ENCODE results near the gene DAAM2. TPM values are rescaled to one million over a fixed set of nuclear protein-coding genes. Genes with fewer than 3 reads are reported as not detected.

Gene DAAM2
- total RNA-seq, 2 donors from 2014 or later, result 7.1 to 9.8 TPM

- ATAC-seq, result no peak
- DNase-seq, result no peak
- intact Hi-C loops (cut with DNase I, micrococcal nuclease), result no loop called here
These were observed 20.3 kb downstream of the DAAM2 start for GRCh38 chr6:39812496-39812852.

- ATAC-seq (no peak), DNase-seq (no peak)
- intact Hi-C loops (cut with DNase I, micrococcal nuclease), result no loop called here
These were observed 20.8 kb downstream of the DAAM2 start for GRCh38 chr6:39812853-39813533.

DNA sequence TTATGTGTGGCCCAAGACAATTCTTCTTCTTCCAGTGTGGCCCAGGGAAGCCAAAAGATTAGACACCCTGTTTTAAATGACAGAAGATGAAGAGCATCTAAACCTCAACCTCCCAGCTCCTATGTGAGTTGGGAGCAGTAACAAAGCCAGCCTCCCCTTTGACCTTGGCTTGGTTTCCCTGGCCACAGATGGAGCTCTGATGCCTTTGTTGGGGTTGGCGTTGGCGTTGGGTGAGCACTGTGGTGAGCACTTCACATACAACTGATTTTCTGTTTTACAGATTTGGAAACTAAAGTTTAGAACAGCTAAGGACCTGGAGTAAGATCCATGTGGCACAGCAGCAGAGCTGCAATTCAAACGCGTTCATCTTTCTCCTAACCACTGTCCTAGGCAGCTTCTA, 22.1 kb downstream of the DAAM2 start:
- intact Hi-C loops (cut with DNase I, micrococcal nuclease), result no loop called here
- no peak for ATAC-seq
- DNase-seq, result no peak

DNA sequence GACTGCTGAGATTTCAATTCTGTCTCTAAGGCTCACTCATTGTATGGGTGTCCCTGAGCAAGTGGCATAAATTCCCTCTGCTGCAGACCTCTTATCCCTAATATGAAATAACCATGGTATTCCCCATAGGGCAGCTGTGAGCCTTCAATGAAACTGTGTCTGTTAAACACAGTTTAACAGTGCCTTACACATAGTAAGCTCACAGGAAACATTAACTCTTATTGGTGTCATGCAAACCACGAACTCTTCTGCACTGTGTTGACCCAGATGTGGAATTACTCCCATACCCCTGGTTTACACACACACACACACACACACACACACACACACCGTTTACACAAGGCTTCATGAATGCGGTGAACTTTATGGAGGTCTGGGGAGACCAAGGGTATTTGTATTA, 23.2 kb downstream of the DAAM2 start:
- no peak for ATAC-seq

DNA sequence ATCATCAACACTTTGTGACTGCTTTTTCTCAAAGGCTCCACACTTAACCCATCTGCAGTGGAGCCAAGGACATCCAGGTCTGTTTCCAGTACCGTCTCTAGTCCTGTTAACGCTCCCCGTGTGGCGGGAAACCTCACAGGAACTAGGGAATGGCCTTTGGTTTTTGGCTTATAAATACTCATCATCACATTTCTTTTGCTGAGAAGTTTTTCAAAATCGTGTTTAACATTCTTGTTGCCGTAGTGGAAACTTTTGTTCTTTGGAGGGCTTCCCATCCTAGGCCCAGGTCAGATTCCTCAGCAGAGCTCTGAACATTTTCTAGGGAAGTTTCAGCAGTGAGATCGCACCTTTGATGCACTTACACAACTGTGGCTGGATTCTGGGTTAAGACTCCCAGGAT, 24.6 kb downstream of the DAAM2 start:
- no peak for ATAC-seq
- no peak for DNase-seq
- intact Hi-C loops (cut with DNase I, micrococcal nuclease), result no loop called here

More for the DNA sequence above, 23.2 kb downstream of the DAAM2 start:
- intact Hi-C loops (cut with DNase I, micrococcal nuclease), result no loop called here
- no peak for DNase-seq

DNA sequence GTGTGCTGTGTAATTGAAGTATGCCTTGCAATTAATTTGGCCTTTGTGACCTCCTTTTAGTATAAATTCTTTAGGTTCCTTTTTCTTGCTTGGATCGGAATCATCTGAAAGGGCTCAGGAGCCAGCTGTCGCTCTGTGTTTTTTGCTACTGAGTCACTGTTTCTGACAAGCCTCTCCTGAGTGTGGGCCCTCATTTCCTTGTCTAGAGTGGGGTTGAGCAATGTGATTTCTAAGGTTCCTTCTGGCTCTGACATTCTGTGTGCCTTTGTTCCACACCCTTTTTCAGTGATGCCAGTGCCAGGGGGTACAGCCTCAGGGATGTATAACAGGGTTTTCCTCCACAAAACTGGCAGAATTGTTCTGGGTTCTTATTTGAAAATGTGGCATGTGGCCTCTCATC, 26.5 kb downstream of the DAAM2 start:
- intact Hi-C loops (cut with DNase I, micrococcal nuclease), result no loop called here
- DNase-seq (no peak), ATAC-seq (no peak)

GRCh38 chr6:39819228-39819627, 27.1 kb downstream of the DAAM2 start:
- DNase-seq, result no peak
- intact Hi-C loops (cut with DNase I, micrococcal nuclease), result no loop called here
- no peak for ATAC-seq

DNA sequence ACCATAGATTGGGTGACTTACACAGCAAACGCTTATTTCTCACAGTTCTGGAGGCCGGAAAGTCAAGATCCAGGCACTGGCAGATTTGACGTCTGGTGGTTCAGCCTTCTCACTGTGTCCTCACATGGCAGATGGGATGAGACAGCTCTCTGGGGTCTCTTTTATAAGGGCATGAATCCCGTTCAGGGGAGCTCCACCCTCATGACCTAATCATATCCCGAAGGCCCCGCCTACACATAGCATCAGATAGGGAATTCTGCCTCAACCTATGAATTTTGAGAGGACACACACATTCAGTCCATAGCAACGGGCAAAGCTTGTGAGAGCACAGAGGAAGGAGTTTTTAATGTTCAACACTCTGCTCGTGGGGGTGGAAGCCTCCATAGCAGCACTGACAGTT, 27.5 kb downstream of the DAAM2 start:
- ATAC-seq (no peak), DNase-seq (no peak)
- intact Hi-C loops (cut with DNase I, micrococcal nuclease), result no loop called here

- intact Hi-C loops (cut with DNase I, micrococcal nuclease), result no loop called here
These were observed 28.4 kb downstream of the DAAM2 start for GRCh38 chr6:39820553-39820952.

DNA sequence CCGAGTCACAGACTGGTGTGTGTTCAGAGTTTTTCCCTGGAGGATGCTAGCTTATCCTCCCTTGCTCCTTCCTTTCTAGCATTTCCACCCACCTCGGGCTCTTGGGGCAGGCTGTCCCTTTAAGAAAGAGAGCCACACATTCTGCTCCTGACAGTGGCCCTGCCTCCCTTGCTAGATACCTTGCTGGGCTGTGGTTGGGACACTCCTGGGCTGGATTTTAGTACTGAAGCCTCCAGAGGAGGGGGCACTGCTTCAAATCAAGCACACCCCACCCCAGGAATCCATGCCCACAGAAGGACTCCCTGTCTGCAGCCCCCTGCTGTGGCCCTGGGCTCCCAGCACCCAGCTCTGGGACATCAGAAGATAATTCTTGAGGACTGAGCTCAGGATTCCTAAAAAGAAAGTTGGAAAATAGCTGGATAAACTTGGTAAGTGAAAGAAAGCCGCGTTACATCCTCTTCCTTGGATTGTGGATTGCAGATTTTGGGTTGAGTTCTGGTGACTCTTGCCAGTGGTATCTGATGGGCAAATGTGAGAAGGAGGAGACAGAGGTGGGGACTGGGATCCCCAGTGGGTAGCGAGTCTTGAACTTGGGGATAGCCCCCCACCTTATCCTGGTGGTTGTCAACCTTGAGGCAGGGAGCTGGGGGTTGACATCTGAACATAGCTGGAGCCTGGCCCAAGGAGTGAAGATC, 29.0 kb downstream of the DAAM2 start:
- DNase-seq (no peak), ATAC-seq (no peak)
- intact Hi-C loops (cut with DNase I, micrococcal nuclease), result no loop called here

More at GRCh38 chr6:39820553-39820952, 28.4 kb downstream of the DAAM2 start:
- DNase-seq (no peak), ATAC-seq (no peak)

GRCh38 chr6:39821742-39822532, 29.8 kb downstream of the DAAM2 start:
- intact Hi-C loops (cut with DNase I, micrococcal nuclease), result no loop called here
- no peak for ATAC-seq
- peak in 1 of 2 donors; percentile 33 for DNase-seq

DNA sequence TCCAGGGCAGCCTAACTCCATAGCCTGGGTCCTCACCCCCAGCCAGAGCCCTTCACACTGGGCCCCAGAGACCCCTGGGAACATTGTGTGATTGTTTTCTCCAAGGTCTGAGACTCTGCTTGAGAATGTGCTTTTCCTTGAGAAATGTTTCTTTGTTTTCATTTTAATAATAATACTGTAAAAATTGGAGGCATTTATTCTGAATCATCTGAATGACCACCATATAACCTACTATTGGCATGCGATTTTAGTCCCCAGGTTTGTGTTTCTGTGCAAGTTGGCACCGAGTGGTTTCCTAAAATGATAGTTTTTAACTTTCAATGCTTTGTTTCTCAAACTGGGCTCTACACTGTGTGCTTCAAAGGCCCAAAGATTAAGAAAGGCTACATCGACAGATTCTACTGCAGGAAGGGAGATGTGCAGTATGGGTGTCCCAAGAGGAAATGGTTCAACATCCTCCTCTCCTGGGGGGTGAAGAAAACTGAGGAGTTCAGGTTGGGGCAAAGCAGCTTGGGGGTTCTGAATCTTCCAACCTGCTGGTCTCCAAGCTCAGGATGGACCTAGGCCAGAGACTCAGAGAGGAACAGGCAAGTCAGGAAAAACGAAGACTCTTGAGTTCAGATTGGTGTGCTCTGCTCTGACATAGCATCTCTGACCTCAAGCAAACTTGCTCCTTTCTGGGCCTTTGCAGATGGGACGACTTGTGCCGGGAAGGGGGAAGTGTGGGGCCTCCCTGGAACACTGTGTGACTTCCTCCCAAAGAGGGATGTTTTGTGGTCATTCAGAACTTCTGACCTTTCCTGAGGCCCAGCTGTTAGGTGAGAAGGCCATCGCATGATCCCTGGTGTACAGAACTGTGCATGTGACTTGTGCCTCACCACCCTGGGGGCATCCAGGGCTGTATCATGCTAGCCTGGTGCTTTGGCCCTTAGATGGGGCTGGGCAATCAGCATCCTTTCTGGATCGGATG, 31.0 kb downstream of the DAAM2 start:
- no peak for ATAC-seq
- peak in 1 of 2 donors; percentile 63 for DNase-seq
- intact Hi-C loops (cut with DNase I, micrococcal nuclease), result no loop called here

DNA sequence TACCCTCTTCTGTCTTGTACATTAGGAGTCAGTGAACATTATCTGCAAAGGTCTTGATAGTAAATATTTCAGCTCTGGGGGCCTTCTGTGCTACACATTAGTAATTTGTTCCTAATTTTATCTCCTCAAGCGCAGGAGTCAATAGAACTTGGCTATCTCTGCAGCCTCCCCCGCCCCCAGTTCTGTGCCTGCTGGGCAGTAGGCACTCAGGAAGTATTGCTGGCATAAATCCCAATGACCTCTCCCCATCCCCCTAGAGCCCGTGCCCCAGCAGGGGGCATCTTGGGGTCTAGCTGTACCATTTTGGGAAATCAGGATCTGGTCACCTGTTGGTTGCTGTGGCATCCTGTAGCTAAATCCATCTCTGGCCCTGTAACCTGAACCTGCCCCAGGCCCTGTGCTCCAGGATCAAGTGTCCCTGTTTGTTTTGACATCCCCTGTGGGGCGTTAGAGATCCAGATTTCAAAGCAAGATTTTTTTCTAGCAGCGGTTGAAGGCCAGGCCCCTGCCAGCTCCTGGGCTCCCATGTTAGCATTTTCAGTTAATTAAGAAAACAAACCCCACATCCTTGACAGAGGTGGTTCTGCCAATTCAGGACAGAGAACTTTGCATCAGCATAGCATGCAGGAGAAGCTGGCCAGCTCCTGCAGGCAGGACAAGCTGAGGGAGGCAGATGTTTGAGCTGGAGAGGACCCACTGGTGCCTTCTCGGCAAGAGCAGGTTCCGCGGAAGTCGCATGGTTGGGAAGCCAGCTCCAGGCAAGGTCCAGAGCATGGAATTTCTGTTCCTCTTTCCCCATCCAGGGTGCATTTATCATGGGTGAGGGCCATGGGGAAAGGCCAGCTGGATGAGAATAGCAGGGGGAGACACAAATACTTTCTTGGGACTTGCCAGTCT, 32.1 kb downstream of the DAAM2 start:
- DNase-seq (peak in 1 of 2 donors; percentile 36), ATAC-seq (no peak)
- intact Hi-C loops (cut with DNase I, micrococcal nuclease), result no loop called here

- intact Hi-C loops (cut with DNase I, micrococcal nuclease), result no loop called here
- ATAC-seq, result no peak
- no peak for DNase-seq
These were observed 37.2 kb downstream of the DAAM2 start for GRCh38 chr6:39829331-39829730.

GRCh38 chr6:39830444-39830843, 38.3 kb downstream of the DAAM2 start:
- ATAC-seq (no peak), DNase-seq (no peak)
- intact Hi-C loops (cut with DNase I, micrococcal nuclease), result no loop called here

DNA sequence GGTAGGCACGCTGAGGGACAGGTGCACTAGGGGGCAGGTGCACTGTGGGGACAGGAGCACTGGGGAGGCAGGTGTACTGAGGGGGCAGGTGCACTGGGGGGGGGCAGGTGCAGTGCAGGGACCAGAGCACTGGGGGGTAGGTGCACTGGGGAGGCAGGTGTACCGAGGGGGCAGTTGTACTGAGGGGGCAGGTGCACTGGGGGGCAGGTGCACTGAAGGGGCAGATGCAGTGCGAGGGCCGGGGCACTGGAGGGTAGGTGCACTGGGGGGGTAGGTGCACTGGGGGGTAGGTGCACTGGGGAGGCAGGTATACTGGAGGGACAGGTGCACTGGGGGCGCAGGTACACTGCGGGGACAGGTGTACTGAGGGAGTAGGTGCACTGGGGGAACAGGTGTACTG, 39.5 kb downstream of the DAAM2 start:
- ATAC-seq, result no peak
- intact Hi-C loops (cut with DNase I, micrococcal nuclease), result no loop called here
- DNase-seq, result no peak

DNA sequence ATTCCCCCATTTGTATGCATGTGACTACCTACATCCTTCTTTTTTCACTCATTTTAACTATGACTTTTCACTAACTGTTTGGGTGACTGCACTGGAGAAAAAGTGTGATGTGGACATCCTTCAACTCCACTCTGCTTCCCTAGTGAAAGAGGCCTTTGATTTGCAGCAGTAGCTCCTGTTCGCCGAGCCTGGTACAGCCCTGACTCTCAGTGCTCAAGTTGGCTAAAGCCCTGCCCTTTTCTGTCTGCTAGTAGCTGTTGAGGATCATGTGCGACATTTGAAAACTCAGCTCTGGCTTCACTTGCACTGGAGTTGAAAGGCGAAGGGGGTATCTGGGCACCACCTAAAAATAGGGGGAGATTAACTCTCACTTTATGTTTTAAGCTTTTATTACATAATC, 42.1 kb downstream of the DAAM2 start:
- ATAC-seq (no peak), DNase-seq (no peak)
- intact Hi-C loops (cut with DNase I, micrococcal nuclease), result no loop called here

DNA sequence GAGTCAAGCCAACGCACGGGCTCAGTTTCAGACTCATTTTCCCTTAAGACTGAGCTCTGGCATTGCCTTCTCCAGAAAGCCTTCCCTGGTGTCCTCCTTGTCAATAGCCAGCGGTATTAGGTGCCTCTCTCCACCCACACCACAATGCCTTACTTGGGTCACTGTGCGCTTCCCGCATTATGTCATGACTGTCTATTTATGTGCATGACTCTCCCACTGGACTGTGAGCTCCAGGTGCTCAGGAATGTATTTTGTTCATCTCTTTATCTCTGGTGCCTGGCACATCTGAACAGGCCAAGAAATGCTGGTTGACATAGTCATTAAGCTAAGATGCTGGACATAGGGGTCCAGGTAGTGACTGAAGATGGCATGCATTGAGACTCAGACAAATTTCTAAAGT, 42.7 kb downstream of the DAAM2 start:
- intact Hi-C loops (cut with DNase I, micrococcal nuclease), result no loop called here
- no peak for ATAC-seq
- no peak for DNase-seq

All from left colon (tissue), 2 donors.